Large intestine (tissue), 3 donors: Measurements from ENCODE around the gene SPHK1. TPM values are rescaled to one million over a fixed set of nuclear protein-coding genes. Genes with fewer than 3 reads are reported as not detected.

Experiments used
- DNase-seq, 2 donors: peaks; one replicate each; pipeline versions ENCODE4 v3.0.0 to v3.0.0-alpha.2; 2013
- H3K27ac ChIP-seq: one replicate; pipeline ENCODE4 v1.5.1; 2013; ENCODE audit warnings: low read length
- H3K27me3 ChIP-seq: 2 replicates; pipeline ENCODE4 v1.6.1; 2013; ENCODE audit warnings: low read length; ENCODE audit not compliant: control insufficient read depth, insufficient read depth
- H3K36me3 ChIP-seq: 2 replicates; pipeline ENCODE4 v1.6.1; 2013; ENCODE audit warnings: low read length; ENCODE audit not compliant: control insufficient read depth, insufficient read depth
- H3K4me1 ChIP-seq: one replicate; pipeline ENCODE4 v1.6.1; 2013; ENCODE audit warnings: low read length; ENCODE audit not compliant: control insufficient read depth, insufficient read depth
- H3K4me3 ChIP-seq: one replicate; pipeline ENCODE4 v1.5.1; 2013; ENCODE audit warnings: low read length
- H3K9me3 ChIP-seq: one replicate; pipeline ENCODE4 v1.6.1; 2013; ENCODE audit warnings: mild to moderate bottlenecking, low read depth, low read length, moderate library complexity; ENCODE audit not compliant: control insufficient read depth
- WGBS: methylation state at CpG from one replicate; pipeline ENCODE4 v1.1.5; 2013; ENCODE audit warnings: low lambda C conversion rate; ENCODE audit not compliant: insufficient coverage; 5-methylcytosine and 5-hydroxymethylcytosine counted together
- polyA plus RNA-seq: library from polyadenylated mRNA; unstranded; fragments of 120-200 nt; gene quantifications from one replicate; pipeline ENCODE4 v1.2.1, GENCODE V29; 2013

SPHK1 gene
- polyA plus RNA-seq, 1 donor = 3.1 TPM

DNA sequence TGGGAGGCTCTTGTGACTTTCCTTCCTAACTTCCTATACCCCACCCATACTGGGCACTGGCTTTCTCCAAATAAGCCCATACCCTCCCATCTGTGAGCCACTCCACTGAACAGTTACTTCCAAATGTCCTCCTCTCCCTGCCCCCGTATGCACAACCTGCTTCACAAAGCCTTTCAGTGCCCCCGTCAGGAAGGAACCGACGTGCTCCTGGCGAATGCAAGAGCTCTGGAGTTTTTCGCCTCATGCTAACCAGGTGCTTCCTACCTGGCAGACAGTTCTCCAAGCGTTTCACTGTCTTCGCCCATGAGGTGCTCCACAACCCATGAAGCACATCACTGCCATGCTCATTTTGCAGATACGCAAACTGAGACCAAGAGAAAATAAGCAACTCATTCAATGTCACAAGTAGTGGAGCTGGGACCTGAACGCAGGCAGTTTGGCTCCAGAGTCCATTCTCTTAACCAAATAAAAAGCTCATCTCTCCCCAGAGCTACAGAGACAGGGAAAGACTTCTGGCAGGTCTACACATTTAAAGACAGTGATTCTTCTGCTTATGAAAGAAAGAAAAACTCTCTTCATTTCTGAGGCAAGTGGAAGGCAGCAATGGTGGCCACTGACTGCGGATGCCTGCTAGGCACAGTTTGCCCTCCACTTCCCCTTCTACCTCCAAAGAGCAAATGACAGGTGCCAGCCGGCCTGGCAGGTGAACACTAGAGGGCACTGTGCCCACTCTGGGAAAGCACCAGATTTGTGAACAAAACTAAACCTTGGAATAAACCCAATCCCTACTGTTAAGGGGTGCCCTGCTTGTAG, 23.8 kb downstream of the SPHK1 start:
- DNase-seq = peak in 1 of 2 donors; percentile 31
- Histone ChIP-seq H3K36me3 (peaks cover 31% of the 10 kb centered on the region), H3K4me3 (no peak overlapping the region), H3K4me1 (no peaks in the 10 kb centered on the region), H3K9me3 (no peaks in the 10 kb centered on the region), H3K27me3 (no peaks in the 10 kb centered on the region), H3K27ac (no peak overlapping the region)
- WGBS = no CpG with 5 or more reads among the region's 12 CpGs

DNA sequence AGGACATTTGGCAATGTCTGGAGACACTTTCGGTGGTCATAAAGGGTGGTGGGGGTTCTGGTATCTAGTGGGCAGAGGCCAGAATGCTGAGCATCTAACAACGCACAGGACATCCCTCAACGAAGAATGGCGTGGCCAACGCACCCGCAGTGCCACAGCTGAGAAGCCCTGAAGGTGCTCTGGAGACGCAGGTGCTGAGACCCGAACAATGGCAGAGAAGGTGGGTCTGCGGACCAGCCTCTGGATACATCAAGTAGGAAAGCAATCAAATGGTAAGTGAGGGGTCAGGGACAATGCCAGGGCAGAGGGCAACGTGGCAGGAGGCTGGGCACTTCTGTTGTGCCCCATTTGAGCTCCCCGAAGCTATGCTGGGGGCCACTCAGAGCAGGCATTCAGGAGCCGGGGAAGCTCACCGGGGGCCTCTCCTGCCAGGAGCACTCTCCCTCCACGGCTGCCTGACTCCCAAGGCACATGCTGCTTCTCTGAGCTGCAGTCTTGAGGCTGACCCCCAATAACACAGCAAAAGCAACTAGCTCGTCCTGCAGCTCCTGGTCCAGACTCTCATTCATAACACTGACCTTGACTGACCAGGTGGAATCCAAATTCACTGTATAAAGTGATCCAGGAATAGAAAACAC, 26.0 kb downstream of the SPHK1 start:
- no peak for DNase-seq
- Histone ChIP-seq H3K9me3 (no peaks in the 10 kb centered on the region), H3K4me3 (no peak overlapping the region), H3K36me3 (peaks cover 18% of the 10 kb centered on the region), H3K27ac (no peak overlapping the region), H3K4me1 (no peaks in the 10 kb centered on the region), H3K27me3 (no peaks in the 10 kb centered on the region)
- WGBS = no CpG with 5 or more reads among the region's 15 CpGs

DNA sequence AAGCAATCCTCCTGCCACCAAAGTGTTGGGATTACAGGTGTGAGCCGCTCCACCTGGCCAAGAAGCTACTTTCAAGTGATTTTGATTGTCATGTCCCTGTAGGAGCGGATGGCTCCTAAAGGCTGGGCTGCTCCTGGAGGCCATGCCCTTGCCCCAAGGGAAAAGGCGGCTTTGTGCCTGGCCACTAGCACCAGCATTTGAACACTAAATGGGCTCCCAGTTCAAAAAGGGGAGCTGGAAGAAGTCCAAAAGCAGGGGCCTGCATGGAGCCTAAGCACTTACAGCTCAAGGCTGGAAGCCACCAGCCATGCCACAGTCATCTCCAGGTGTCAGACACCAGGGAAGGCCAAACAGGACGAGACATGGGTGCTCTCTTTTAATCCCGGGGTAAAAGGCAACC, 26.8 kb downstream of the SPHK1 start:
- peaks cover 18% of the 10 kb centered on the region for H3K36me3 ChIP-seq
- H3K27ac ChIP-seq = no peak overlapping the region
- DNase-seq = no peak
- H3K27me3 ChIP-seq = no peaks in the 10 kb centered on the region
- no CpG with 5 or more reads among the region's 5 CpGs for WGBS
- H3K4me1 ChIP-seq = no peaks in the 10 kb centered on the region
- H3K4me3 ChIP-seq = no peak overlapping the region
- H3K9me3 ChIP-seq = no peaks in the 10 kb centered on the region

DNA sequence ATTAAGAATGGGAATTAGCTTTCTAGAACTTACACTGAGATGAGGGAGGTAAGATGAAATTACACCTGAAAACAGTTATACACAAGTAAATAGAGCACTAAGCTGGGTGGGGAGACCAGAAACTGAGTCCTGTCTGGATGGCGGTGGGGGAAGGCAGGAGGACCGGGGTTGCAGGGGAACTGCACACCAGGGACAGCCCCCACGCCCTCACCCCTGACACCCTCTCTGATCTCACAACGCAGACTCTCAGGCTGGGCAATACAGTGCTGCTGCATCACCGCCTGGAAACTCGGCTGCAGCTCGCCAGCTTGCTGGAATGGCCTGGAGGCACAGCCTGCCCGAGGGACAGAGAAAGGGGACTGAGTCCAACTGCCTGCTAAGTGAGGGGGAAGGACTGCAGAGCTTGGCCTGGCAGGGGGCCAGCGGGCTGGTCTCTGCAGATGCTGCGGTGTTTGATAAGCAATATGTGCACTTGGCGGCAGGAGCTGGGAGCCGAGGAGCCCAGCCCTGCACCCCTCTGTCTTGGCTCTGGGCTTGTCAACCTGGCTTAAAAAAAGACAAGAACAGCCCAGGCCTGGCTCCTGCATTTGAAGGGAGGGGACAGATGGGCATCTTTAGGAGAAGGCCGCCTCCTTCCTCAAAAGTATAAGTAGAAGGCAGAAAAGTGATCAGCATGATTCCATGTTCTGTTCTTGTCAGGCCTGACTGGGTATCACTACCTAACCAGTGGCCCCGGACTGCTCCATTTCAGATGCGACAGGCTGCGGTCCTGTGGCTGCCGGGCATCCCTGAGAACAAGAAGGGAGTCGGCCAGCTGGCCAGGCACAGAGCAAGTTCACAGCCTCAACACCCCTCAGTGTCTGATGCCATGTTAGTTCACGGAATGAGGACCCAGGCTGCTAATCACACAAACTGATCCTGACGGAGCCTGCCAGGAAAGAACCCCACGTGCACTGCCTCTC, 30.2 kb downstream of the SPHK1 start:
- Histone ChIP-seq H3K9me3 (no peaks in the 10 kb centered on the region), H3K4me1 (no peaks in the 10 kb centered on the region), H3K27ac (no peak overlapping the region), H3K27me3 (no peaks in the 10 kb centered on the region), H3K36me3 (peaks cover 23% of the 10 kb centered on the region), H3K4me3 (no peak overlapping the region)
- peak; percentile 38 to 42 for DNase-seq
- no CpG with 5 or more reads among the region's 21 CpGs for WGBS

DNA sequence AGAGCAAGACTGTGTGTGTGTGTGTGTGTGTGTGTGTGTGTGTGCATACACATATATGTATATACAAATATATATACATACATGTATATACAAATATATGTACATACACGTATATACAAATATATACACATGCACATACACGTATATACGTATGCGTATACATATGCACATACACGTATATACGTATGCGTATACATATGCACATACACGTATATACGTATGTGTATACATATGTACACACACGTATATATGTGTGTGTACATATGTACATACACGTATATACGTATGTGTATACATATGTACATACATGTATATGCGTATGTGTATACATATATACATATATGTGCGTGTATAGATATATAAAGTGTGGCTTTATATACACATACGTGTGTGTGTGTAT, 31.4 kb downstream of the SPHK1 start:
- no peaks in the 10 kb centered on the region for H3K4me1 ChIP-seq
- no peak overlapping the region for H3K27ac ChIP-seq
- no peak for DNase-seq
- no peaks in the 10 kb centered on the region for H3K9me3 ChIP-seq
- H3K36me3 ChIP-seq = peaks cover 15% of the 10 kb centered on the region
- no peaks in the 10 kb centered on the region for H3K27me3 ChIP-seq
- 90% methylated on average over 10 of the region's 15 CpGs for WGBS
- no peak overlapping the region for H3K4me3 ChIP-seq

DNA sequence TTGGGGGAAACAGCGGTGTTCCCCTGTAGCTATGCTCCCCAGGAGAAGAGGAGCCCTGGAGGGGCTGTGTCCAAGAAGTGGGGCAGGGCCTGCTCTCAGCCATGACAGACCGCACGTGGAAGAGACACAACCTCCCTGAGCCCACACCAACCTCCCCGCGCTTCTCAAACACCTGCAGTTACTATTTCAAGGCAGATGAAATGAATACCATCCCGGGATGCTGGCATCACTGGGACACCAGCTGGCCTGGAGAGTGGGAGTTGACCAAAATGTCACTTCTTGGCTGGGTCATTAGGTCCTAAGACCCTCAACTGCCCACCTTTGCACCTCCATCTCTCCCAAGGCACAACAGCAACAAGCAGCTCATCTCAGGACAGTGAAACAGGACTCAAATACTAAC, 32.0 kb downstream of the SPHK1 start:
- DNase-seq = no peak
- no peak overlapping the region for H3K4me3 ChIP-seq
- peaks cover 10% of the 10 kb centered on the region for H3K36me3 ChIP-seq
- WGBS = no CpG with 5 or more reads among the region's 6 CpGs
- no peaks in the 10 kb centered on the region for H3K27me3 ChIP-seq
- H3K9me3 ChIP-seq = no peaks in the 10 kb centered on the region
- no peaks in the 10 kb centered on the region for H3K4me1 ChIP-seq
- H3K27ac ChIP-seq = no peak overlapping the region

DNA sequence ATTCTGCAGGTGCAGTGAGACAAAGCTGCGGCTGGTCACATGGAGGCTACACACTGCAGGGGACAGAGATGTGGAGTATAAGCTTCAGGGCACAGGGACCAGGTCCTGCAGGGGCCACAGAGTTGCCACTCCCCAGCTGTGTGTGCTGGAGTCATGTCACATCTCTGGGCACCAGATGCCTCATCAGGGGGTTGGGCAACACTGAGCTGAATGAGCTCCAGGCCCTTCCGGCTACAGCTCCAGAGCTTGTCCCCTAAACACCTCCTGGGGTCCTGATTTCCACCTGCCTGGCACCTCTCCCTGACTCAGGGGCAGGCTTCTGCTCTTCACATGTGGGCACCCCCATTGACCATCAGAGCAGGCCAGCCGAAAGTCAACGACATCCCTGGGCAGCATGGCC, 32.5 kb downstream of the SPHK1 start:
- Histone ChIP-seq H3K27ac (no peak overlapping the region), H3K27me3 (no peaks in the 10 kb centered on the region), H3K36me3 (peaks cover 11% of the 10 kb centered on the region), H3K9me3 (no peaks in the 10 kb centered on the region), H3K4me1 (no peaks in the 10 kb centered on the region), H3K4me3 (no peak overlapping the region)
- no peak for DNase-seq
- no CpG with 5 or more reads among the region's 4 CpGs for WGBS

DNA sequence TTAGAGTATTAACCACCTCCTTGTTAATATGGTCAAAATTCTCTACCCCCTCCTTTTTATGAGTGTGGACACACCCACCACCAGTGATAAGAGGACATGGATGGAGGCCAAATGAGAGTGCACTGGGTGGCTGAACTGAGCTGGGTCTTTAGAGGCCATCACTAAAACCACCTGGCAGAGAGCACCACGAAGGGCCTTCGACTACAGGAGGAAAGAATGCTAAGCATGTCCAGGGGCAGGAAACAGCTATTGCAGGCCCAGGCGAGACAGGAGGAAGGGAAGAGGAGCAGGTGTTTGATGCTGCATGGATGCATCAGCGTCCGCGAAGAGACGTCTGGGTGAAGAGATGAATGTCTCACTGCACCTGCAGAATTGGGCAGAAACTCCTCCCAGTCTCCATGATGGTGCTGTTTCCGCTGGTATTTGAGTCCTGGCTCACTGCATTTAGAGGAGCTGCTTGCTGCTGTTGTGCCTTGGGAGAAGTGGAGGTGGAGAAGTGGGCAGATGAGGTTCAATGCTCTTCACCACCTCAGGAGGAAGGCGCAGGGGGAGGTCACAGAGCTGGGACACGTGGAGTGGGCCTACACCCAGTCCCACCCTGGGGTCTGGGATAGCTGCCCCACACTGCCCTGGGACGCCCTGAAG, 33.2 kb downstream of the SPHK1 start:
- Histone ChIP-seq H3K27ac (no peak overlapping the region), H3K4me1 (no peaks in the 10 kb centered on the region), H3K27me3 (no peaks in the 10 kb centered on the region), H3K4me3 (no peak overlapping the region), H3K9me3 (no peaks in the 10 kb centered on the region), H3K36me3 (peaks cover 10% of the 10 kb centered on the region)
- WGBS = no CpG with 5 or more reads among the region's 11 CpGs
- no peak for DNase-seq

DNA sequence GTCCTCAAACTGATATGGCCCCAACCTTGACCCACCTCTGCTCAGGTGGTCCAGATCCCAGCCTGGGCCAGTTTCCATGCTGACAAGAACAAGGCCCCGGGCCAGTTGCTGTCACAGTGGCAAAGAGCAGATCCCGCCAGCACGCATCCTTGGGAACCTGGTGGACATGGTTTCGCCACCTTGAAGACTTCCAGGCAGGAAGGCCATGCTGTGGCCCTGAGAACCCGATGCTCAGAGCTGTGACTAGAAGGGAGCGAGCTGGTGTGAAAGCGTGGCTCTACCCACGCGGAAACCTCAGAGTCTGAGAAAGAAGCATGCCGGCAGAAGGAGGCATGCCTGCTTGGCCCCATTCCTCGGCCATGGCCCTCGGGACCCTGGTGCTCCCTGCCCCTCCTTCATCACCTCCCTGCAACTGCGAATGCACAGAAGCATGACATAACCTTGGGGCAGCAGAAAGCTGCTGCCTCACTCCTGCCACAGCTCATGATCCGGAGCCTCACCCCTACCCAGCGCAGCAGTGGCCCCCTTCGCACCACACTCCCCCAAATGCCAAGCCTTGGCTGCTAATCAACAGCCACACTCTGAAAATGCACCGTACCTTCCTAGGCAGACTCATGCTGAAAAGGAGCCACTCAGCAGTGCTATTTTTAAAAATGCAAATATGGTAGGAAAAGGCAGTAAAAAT, 35.3 kb downstream of the SPHK1 start:
- no peaks in the 10 kb centered on the region for H3K4me1 ChIP-seq
- H3K36me3 ChIP-seq = peaks cover 8% of the 10 kb centered on the region
- H3K27ac ChIP-seq = no peak overlapping the region
- no peak overlapping the region for H3K4me3 ChIP-seq
- no peaks in the 10 kb centered on the region for H3K9me3 ChIP-seq
- no peaks in the 10 kb centered on the region for H3K27me3 ChIP-seq
- WGBS = no CpG with 5 or more reads among the region's 17 CpGs
- DNase-seq = no peak
